ENCODE results near the gene PROSER1.

DNA sequence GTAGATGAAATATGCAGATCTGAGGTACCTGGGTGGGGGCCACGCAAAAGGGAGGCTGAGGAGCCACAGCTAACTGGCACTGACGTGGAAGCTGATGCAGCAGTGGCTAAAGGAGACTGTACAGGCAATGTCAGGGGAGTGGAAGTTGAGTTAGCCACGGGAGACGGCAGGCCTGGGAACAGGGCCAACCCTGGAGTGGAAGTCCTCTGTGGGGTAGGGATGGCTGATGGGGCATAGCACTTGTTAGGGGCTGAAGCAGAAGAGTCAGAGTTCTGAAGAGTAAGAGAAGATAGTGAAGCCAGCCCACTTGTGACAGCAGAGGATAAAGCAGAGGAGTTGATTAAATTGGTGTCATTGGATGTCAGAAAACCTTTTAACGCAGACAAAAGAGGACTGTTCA lies 24.4 kb downstream of the PROSER1 start:
- TF ChIP-seq GATA2 (IDR thresholded peaks at IDR 0.05; ENCODE audit: low read depth, low read length) (no peak), GATA3 (IDR thresholded peaks at IDR 0.05; ENCODE audit: low read depth, low read length) (no peak)

Measured in SH-SY5Y (cell line).